ENCODE data around the gene BTBD6.
"Not testable (repeated sequence)": the region's sequence is repeated elsewhere in the genome, so short reads cannot be mapped to it uniquely, and the experiment has no call there.

The BTBD6 gene

DNA sequence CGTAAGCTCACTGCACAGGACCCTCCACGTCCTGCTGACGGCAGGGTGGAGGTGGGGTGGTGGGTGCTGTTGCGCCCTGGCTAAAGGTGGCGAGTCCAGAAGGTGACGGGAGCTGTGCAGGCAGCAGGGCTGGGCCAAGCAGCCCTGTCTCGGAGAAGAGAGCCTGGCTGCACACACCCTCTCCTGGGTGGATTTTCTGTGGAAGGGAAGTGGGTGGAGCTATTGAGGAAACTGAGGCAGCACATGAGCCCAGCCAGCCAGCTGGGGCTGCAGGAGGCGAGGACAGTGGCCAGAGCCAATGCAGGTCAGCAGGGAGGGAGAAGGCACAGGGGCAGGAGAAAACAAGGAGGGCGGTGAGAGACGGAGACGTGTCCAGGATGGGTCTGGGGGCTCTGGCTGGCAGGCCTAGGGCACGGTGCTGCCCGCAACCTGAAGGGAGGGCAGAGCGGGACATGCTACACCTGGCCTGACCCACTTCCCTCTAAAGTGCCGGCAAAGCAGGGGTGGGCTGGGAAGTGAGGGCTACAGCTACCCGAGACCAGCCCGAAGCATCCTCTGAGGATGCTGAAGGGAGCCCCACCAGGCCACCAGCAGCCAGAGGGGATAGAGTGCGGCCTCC lies 20.5 kb downstream of the BTBD6 start:
- in situ Hi-C loops (cut with MboI; ENCODE audit: low sequenced_read_pairs): no loop called here

DNA sequence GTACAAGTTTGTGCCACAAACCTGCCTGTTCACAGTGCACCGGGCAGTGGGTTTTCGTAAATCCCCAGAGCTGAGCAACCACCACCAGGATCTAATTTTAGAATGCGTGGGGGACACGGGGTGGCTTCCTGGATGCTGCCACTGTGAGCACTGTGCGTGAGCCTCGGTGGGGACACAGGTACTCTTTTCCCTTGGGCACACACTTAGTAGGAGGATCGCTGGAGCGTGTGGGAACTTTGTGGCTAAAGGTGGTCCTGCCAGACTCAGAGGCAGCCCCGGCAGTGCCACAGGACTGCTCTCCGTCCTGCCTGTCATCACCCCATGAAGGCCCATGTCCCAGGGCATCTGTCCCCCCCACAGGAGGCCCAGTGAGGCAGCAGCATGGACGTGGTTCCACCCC lies 21.1 kb downstream of the BTBD6 start:
- in situ Hi-C loops (cut with MboI; ENCODE audit: low sequenced_read_pairs): no loop called here

DNA sequence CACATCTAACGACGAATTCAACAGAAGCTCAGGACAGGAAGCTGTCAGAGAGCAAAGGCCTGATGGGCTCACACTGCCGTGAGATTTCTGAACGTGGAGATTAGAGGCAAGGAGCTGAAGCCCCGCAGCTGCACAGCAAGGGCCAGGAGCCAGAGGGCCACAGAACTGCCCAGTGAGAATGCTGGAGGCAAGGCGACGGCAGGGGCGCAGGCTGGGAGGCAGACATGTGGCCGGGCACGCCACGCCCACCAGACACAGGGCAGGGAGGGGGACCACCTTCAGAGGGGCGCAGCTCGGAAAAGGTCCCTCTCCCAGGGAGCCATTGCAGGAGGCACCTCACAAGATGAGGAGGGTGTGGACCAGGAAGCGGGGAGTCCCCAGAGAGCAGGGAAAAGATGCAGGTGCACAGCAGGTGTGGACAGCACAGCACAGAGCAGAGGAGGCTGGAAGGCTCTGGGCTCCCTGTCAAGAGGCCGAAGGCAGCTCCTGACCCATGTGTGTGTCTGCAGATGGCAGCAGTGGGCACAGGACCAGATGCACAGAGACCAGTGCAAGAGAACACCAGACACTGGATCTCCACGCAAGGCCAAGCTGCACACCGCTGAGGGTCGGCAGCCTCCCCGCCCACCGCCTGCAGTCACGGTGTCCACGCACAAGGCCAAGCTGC lies 23.0 kb downstream of the BTBD6 start:
- in situ Hi-C loops (cut with MboI; ENCODE audit: low sequenced_read_pairs): no loop called here

DNA sequence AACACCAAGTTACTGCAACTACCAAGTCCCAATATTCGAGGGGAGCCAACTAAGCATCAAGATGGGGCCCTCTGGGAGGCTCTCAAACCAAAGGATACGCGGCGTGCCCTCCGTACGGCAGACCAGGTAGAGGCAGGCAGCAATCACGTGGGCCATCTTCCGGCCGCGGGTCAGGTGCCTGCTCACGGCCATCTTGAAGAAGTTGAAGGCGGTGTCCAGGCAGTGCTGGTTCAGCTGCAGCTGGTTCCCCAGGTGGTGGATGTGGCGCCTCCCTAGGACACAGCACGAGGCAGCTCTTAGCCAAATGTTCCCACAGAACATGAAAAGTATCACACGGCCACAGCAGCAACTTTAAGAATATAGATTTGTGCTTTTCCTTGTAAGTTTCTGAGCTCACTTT lies 24.3 kb downstream of the BTBD6 start:
- in situ Hi-C loops (cut with MboI; ENCODE audit: low sequenced_read_pairs): no loop called here

DNA sequence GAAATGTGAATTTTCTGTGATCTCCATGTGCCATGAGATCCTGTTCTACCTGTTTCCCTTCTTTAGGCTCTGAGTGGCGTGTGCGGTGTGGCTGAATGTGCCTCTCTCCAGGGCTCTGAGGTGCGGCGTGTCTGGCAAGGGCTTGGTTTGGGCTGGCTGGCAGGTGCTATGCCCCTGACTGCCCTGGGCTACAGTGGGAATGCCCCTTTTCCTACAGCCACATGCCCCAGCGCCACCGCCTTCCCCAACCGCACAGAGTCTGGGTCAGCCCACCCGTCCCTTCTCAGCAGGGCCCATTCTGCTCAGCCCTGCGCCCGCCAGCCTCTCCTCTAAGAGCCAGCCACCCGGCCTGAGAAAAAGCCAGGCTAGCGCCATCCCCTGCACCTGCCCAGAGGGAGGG lies 24.7 kb downstream of the BTBD6 start:
- in situ Hi-C loops (cut with MboI; ENCODE audit: low sequenced_read_pairs): no loop called here

DNA sequence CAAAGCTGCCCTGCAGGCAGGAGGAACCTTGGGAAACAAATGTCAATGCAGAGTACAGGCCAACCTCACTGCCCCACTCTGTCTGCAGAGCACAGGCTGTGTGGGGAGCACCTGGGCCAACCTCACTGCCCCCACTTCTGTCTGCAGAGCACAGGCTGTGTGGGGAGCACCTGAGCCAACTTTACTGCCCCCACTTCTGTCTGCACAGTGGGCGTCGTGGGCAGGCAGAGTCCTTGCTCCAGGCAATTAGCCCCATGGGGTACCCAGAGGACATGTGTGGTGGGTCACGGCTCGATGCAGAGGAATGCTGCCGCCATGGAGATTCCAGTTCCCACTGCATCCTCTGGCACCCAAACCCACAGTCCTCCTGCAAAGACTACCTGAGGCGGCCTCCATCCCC lies 26.3 kb downstream of the BTBD6 start:
- in situ Hi-C loops (cut with MboI; ENCODE audit: low sequenced_read_pairs): no loop called here

DNA sequence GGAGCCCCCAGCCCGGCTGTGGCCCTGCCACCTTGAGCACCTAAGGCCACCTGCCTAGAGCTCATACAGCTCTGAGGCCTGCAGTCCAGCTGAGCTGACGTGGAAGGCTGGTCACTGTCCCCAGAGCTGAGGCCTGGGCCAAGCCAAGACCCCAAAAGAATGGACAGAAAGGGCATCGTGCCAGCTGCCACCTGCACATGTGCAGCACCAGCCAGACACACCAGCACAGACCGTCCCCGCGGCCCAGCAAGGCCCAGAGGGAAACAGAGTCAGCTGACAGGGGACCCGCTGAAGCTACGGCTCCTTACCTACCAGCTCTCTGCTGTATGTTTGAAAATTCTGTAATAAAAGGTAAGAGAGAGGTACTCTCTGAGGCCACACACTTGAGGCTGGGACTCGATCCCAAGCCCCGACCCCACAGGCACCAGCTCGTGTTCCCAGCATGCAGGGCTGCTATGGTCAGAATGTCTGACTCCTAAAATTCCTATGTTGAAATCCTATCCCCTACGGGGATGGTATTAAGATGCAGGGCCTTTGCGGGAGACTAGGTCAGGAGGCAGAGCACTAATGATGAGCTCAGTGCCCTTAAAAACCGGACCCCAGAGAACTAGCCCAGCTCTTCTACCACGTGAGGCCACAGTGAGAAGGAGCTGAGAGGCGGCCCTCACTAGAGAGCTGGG lies 27.1 kb downstream of the BTBD6 start:
- in situ Hi-C loops (cut with MboI; ENCODE audit: low sequenced_read_pairs): no loop called here

DNA sequence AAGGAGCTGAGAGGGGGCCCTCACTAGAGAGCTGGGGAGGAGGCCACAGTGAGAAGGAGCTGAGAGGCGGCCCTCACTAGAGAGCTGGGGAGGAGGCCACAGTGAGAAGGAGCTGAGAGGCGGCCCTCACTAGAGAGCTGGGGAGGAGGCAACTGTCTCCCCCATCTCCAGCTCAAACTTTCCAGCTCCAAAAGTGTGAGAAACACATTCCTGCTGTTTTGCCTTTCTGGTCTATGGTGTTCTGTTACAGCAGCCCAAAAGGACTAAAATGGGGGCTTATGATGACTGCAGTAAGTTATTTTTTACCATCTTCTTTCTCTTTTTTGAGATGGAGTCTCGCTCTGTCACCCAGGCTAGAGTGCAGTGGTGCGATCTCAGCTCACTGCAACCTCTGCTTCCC lies 29.1 kb downstream of the BTBD6 start:
- in situ Hi-C loops (cut with MboI; ENCODE audit: low sequenced_read_pairs): not testable (repeated sequence)

DNA sequence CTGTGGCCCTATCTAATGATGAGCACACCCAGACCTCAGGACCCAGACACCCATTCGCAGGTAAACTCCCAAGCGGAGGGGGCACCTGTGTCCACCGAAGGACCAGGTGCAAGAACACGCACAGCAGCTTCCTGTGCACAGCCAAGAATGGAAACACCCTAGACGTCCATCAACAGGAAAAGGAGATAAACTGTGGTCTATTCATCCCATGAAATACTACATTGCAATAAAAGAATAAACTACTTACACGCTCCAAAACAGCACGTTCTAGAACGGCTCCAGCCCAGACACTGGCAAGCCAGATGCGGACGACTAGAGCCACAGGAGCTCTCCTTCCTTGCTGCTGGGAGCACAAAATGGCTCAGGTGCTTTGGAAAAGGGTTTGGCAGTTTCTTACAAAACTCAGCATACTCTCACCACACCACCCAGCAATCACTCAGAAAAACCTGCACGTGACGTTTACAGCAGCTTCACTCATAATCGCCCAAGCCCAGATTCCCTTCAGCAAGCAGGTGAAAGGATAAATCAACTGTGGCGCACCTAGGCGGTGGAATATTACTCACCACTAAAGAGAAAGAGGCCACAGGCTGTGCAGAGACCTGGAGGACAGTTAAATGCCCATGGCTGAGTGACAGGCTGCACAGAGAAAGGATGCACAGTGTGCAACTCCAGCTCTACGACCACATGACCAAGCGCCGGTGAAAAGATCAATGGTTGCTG lies 31.5 kb downstream of the BTBD6 start:
- in situ Hi-C loops (cut with MboI; ENCODE audit: low sequenced_read_pairs): no loop called here

DNA sequence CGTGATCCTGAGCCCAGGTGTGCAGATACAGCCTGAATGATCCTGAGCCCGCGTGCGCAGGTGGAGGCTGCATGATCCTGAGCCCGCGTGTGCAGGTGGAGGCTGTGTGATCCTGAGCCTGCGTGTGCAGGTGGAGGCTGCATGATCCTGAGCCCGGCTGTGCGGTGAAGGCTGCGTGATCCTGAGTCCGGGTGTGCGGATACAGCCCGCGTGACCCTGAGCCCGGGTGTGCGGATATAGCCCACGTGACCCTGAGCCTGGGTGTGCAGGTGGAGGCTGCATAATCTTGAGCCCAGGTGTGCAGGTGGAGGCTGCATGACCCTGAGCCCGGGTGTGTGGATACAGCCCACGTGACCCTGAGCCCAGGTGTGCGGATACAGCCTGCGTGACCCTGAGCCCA lies 32.2 kb downstream of the BTBD6 start:
- in situ Hi-C loops (cut with MboI; ENCODE audit: low sequenced_read_pairs): no loop called here

DNA sequence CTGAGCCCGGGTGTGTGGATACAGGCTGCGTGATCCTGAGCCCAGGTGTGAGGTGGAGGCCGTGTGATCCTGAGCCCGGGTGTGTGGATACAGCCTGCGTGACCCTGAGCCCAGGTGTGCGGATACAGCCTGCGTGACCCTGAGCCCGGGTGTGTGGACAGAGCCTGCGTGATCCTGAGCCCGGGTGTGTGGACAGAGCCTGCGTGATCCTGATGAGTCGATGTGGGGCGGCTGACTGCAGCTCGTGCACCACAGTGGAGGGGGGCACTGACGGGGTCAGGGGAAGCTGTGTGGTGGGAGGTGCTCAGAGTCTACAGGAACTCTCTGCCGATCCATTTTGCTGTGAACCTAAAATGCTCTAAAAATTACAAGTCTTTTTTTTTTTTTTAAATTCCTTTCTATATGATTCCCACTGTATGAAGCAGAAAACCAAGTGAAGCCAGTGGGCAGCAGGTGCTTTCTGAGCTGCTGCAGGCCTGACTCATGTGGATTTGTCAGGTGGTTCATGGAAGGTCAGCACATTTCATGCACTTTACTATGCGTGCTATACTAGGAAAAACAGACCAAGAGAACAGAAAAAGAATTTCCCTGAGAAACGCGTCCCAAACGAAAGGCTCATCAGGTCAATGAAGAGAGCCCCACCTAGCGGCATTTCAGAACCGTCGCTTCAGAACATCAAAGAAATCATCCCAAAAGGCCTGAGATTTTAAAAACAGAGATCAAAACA lies 33.2 kb downstream of the BTBD6 start:
- in situ Hi-C loops (cut with MboI; ENCODE audit: low sequenced_read_pairs): no loop called here

DNA sequence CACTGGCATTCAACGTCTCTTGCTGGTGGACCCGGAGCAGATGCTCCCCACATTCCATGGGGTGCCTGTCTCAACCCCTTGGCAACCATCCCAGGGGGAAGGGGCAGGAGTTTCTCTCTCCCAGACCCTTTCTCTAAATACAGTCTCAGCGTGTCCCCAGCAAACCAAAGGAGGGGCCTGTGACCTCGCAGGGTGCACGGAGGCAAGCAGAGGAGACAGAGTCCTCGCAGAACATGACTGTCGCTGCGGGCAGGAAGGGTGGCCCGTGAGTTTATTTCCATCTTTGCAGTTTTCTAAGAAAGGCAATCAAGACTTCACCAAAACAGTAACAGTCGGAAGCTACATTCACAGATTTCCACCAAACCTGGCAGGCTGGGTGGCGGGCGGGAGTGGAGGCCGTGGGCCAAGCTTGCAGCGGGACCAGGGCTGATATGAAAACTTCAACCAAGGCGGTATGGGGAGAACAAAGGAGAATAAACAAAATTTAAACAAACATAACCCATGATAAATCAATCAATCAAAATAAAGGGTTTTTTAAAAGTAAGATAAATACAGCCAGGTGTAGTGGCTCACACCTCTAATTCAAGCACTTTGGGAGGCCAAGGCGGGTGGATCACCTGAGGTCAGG lies 33.9 kb downstream of the BTBD6 start:
- in situ Hi-C loops (cut with MboI; ENCODE audit: low sequenced_read_pairs): no loop called here

DNA sequence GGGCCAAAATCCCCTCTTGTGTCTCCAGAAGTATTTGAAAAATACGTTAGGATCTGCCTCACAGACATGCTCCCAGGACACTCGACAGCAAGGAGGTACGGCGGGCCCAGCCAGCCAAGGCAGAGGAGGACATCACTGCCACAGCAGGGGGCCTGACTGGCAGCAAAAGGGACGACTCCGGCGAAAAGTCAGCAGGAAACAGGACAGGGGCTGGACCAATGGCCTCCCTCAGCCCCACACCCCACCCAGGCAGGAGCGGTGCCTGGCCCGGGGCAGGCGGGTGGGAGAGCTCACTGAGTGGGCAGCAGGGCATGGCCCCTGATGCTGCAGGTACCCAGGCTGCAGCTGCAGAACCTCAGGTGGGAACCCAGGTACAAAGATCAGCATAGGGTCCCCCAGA lies 34.7 kb downstream of the BTBD6 start:
- in situ Hi-C loops (cut with MboI; ENCODE audit: low sequenced_read_pairs): no loop called here

DNA sequence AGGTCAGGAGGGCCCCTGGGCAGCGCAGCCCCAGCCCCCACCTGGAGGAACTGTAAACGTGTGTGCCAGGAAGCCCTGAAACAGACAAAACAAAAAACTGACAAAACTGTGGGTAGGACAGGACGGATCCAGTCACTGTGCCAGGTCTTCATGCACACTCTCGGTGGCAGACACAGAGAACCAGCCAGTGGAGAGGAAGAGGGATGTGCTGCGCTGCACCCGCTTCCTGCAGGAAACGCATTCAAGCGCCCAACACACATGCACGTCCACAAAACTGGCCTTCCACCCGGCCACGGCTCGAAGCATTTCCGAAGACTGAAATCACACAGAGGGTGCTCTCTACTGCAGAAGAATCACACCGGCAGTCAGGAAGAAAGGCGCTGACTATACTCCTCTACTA lies 35.6 kb downstream of the BTBD6 start:
- in situ Hi-C loops (cut with MboI; ENCODE audit: low sequenced_read_pairs): no loop called here

DNA sequence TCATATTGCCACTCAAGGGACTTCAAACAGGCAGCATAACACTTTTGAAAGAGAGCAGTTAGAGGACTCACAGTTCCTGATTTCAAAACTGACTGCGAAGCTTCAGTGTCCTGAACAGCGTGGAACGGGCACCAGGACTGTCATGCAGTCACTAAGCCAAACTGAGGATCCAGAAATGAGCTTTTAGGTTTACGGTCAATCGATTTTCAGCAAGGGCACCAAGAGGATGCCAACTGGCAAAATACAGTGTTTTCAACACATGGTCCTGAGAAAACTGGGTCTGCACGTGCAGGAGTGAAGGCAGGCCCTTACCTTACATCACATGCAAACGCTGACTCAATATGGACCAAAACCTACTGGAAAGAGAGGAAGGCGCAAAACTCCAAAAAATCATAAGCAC lies 36.8 kb downstream of the BTBD6 start:
- in situ Hi-C loops (cut with MboI; ENCODE audit: low sequenced_read_pairs): no loop called here

DNA sequence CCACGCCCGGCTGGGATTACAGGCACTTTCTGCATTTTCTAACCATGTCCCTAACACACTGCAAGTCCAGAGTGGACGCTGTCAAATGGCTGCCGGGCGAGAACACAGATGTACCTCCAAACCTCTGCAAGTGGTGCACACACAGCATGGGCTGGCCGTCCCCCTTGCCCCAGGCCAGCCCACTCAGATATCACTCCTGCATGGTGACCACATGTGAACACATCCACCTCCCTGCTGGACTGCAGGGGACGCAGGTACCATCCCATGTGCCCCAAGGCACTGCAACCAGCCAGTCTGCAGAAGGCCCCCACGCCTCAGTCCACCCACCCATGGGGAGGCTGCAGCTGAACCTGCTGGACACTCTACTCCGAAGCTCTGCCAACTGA lies 38.4 kb downstream of the BTBD6 start:
- in situ Hi-C loops (cut with MboI; ENCODE audit: low sequenced_read_pairs): no loop called here

DNA sequence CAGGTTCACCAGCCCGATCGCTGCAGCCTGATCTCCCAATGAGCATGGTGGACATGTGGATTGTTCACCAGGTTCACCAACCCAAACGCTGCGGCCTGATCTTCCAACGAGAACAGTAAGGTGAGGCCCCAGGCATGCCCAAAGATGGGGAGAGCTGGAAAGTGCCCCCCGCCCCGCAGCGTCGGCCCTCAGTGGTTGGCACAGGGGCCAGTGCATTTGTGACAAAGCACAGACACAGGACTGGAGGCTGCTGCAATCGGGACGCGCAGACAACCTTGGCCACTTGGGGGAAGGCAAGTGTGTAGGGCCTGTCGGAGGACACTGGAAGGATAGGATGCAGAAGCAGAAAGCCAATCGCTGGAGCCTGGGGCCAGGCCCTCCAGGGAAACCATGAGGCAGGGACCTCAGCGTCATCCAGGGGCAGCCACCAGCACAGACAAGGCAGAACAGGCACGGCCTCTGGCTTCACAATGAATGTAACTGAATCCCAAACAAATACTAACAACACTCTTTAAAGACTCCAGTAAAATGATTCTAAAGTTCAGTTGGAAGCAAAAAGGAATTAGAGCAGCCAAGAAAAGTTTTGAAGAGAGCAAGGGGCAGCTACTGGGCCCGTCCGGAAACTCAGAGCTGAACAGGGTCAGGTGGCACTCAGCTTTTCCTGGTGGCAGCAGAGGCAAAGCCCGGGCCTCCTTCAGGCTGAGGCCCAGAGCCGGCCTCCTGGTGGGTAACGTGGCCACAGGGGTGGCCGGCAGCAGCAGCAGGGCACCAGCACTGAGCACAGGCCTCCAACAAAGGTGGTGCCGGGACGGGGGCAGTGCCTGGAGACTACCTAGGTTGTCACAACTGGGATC lies 39.1 kb downstream of the BTBD6 start:
- in situ Hi-C loops (cut with MboI; ENCODE audit: low sequenced_read_pairs): no loop called here

DNA sequence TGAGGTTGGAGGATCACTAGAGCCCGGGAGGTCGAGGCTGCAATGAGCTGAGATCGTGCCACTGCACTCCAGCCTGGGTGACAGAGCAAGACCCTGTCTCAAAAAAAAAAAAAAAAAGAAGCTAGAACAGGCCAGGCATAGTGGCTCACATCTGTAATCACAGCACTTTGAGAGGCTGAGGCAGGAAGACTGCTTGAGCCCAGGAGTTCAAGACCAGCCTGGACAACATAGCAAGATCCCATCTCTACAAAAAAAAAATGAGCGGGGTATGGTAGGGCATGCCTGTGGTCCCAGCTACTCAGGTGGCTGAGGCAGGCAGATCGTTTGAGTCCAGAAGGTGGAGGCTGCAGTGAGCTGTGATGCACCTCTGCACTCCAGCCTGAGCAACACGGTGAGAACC lies 40.6 kb downstream of the BTBD6 start:
- in situ Hi-C loops (cut with MboI; ENCODE audit: low sequenced_read_pairs): not testable (repeated sequence)

DNA sequence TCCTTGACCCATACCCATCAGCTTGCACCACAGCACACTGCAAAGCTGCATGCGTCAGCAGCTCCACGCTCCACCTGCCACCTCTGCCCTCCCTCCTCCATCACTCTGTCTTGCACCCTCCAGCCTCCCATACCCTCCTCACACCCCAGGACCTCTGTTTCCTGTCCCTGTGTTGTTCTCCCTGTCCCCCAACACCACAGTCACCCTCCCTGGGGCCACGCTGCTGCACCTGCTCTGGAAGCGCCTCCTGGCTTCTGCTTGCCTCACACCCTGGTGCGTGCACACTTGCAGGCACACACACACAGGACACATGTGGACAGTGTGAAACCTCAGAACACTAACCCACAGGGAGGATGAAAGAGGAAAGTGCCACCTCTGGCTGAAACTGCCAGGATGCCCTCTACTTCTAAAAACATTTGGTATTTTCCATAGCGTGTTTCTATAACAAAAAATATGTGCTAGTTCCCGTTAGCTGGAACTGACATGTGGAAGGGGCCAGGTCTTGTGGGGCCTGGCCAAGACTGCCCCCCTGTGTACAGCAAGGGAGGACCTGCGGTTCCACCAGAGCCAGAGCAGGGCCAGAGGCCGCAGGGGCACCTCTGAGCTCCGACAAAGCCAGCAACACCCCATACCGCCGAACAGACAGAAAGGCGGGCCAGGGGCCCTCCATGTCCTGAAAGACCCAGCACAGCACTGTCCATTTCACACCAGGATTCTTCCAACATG lies 42.5 kb downstream of the BTBD6 start:
- in situ Hi-C loops (cut with MboI; ENCODE audit: low sequenced_read_pairs): no loop called here

Data from HL-60/S4 (cell line).